GOT3 (cell line): Measurements from ENCODE around the gene RABGGTA.

Experiments
- DNase-seq: peaks from one replicate; lab custom pipeline; 2025; ENCODE audit warnings: mixed read lengths; lab: John Stamatoyannopoulos, UW

Gene RABGGTA

DNA sequence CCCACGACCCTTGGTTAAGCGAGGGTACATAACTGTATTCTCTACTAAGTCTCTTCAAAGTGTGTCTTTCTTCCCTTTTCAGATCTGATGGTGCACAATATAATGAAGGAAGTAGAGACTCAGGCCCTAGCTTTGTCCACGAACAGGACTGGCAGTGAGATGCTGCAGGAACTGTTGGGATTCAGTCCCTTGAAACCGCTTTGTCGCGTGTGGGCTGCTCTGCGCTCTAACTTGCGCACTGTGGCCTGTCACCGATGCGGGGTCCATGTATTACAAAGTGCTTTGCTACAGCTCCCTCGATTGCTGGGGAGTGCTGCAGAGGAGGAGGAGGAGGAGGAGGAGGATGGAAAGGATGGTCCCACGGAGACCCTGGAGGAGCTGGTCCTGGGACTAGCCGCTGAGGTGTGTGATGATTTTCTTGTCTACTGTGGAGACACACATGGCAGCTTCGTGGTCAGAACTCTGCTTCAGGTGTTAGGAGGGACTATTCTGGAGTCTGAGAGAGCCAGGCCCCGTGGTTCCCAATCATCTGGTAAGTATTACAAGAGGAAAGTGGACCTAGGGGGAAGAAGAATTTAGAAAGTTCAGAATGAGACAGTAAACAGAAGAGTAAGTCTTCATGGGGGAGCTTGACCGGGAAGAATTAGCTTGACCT is 29.1 kb upstream of the RABGGTA start:
- DNase-seq, result no peak

DNA sequence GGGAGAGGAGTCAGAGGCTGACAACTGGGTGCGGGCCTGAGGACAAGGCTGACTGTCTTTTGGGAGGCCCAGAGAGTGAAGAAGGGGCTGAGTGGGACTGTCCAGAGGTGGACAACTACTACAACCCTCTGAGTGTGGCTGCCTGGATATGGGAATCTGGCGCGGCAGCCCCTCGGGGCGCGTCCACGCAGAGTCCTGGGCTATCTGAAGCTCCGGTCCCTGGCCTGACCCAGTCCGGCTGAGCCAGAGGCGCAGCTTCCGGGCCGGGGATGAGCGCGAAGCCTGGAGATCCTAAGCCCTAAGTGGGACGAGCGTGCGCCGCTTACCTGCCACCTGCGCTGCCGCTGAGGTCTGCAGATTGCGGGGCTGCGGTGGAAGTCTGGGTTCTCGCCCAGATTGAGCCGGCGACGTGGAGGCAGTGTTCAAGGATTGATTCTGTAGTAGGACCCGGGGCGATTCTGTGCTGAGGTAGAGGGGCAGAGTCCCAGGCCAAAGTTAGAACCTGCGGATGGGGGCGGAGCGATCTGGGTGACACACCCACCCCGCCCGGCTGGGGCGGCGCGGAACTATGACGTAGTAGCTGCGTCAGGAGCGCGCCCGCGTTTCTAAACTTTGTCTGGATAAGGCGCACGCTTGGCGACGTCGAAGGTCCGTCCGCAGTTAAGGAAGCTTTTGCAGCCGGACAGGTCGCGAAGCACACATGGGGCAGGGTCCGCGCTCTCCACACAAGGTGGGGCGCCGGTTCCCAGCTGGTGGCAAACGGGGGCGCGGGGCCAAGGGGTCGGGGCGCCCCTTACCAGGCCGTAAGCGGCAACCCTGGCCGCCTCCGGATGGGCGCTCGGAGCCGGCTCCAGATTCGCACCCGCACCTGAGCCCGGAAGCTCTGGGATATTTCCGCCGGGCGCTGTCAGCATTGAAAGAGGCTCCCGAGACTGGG is 28.1 kb upstream of the RABGGTA start, which contains the start of the genes DHRS1 and NOP9:
Gene DHRS1, minus strand, starts transcription at position 526 of the 937 bp plus-strand sequence. CDS start 674 bp downstream, outside the sequence.
Gene NOP9, plus strand, starts transcription at position 596 of the 937 bp plus-strand sequence. Its CDS starts 105 bp downstream, at position 701.
- peak; percentile 14 for DNase-seq

DNA sequence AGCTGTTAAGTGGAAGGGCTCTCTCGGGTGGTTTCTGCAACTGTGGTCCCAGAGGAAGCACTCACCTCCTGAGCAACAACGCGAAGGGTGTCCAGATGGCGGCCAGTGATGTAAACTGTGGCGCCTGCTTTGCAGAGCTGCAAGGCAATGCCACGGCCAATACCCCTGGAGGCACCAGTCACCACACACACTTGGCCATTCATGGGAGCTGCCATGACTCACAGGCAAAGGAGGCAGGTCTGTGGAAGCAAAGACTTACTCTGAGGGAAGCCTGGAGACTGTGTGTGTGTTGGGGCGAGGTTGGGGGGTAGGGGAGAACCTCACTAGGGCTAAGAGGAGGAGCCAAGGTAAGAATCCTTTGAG is 27.5 kb upstream of the RABGGTA start:
- DNase-seq, result no peak

DNA sequence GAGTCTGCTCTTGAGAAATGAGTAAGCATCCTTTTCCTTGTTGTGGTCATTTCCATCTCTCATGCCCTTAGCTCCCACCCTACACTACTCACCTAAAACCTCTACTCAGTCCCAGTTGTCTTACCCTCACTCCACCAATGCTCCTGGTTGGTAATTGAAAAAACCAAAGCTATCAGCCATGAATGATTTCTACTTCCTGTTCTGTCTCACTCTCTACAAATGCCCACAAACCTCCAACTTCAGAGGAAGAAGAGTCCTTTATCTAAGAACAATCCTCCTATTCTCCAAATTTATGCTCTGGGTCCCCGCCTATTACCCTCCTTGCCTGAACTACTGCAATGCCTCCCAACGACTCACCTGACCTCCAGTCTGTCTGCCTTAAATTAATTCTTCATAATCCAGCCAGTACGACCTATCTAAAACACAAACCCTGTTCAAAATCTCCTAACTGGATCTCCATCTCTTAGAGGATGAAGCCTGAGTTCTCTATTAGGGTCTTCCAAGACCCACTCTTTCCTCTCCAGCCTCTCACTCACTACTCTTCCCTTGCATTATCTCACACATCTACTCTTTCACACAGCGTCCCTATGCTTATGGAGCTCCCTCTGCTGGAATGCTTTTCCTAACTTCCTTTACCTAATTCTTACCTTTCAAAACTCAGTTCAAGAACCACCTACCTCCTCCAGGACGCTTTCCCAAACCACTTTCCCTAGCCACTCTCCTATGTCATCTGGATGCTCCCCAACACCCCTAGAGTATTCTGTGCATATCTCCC is 26.0 kb upstream of the RABGGTA start:
- no peak for DNase-seq

DNA sequence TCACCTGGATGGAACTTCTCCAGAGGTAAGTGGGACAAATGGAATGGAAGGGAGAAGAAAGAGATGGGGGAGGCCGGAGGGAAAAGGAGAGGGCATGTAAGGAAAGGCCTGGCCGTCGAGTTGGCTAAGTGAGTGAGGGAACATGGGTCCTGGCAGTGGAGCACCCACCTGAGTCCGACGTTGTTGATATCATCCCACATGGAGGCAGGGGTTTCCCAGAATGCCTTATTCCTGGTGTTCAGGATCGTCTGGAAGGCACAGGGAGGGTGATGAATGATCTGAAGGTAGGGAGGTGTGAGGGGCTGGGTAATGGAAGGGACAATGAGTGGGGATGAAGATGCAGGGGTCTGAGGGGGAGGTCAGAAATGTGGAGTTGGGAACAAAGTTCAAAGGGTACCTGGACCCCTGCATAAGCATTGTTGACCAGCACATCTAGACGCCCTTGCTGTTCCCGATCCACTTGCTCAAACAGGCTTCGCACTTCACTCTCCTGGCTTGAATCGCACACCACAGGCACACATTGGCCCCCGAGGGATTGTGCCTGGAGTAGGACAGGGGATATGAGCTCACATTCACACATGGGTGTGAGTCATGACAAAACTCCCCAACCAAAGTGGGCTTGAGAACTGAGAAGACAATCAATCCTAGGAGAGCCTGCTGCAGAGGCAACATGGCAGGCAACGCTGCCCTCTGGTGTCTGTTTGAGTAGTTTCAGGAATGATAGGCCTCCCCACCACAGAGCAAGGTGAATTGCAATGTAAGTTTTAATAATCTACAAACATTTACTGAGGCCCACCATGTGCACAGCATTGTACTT is 25.2 kb upstream of the RABGGTA start:
- no peak for DNase-seq

DNA sequence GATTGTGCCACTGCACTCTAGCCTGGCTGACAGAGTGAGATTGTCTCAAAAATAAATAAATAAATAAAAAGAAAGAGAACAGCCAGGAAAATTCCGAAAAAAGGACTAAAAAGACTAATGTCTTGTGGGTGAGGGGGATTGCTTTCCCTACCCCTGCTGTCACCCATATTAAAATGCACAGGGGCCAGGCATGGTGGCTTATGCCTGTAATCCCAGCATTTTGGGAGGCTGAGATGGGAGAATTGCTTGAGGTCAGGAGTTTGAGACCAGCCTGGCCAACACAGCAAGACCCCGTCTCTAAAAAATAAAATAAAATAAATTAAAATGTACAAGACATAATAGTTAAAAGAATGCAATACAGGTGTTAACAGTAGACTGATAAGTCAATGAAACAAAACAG is 22.1 kb upstream of the RABGGTA start:
- DNase-seq, result no peak

DNA sequence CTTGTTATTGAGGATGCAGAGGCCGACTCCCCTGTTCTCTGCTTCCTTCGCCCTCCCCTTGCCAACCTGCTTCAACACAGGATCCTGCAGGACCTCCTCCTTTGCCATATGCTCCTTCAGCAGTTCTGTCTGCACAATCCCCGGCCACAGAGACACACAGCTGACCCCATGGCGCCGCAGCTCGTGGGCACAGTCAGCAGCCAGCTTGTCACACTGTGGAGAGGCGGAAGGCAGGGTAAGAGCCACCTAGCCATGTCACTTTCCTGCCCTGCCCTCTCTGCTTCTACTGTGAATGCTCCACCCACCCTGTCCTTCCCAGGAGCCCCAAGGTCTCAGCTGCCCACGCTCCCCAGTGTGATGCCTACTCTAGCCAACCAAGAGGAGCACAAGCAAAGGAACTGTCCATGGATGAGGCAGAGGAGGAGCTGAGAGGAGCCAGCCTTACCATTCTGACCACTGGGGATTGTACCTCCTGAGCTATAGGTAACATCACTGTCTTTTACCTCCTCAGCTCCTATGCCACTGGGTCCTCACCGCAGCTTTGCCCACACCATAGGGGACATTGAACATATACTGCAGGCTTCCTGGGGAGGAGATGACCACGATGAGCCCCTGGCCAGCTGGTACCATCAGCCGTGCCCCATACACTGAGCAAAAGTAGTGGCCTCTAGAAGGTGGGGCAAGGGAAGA is 20.9 kb upstream of the RABGGTA start:
- no peak for DNase-seq

DNA sequence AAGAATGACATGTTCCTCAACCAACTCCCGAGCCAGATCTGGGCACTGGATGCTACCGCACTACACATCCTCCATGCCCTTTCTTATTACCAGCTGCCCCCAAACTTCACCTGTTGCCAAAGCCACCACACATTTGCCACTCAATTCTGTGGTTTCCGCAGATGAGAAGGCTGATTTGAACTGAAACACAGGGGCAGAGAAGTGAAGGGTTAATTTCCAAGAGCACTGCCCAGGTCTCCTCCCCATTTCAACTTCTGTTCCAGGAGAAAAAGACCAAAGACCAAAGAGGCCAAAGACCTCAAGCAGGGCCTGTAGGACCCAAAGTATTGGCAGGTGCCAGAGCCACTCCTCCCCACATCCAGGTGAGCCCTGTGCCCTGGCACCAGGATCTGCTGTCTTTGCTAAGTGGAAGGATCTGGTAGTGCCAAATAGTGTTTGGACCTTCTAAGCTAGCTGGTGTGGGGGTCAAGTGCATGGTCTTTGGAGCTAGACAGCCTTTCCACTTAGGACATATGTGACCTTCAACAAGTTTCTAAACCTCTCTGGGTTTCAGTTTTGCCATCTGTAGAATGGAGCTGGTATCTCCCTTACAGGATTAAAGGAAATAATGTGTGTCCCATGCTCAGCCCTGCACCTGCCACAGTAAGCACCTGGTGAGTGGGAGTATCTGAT is 20.2 kb upstream of the RABGGTA start:
- DNase-seq, result no peak

DNA sequence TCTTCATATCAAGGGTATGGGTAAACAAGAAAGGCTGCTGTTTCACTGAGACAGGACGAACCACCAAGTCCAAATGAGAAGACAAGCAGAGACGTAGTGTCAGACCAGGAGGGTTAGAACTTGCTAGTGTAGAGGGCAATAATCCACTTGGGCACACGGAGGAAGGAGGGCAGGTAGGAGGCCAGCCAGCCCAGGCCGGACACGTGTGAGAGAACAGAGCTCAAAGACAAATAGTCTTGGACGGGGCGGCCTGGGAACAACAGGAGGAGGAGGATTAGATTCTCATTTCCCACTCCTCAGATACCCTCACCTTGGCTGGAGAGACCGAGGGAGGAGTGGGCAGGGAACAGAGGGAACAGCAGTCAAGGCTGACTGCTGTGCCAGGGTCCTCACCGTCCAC is 19.3 kb upstream of the RABGGTA start:
- DNase-seq, result no peak

DNA sequence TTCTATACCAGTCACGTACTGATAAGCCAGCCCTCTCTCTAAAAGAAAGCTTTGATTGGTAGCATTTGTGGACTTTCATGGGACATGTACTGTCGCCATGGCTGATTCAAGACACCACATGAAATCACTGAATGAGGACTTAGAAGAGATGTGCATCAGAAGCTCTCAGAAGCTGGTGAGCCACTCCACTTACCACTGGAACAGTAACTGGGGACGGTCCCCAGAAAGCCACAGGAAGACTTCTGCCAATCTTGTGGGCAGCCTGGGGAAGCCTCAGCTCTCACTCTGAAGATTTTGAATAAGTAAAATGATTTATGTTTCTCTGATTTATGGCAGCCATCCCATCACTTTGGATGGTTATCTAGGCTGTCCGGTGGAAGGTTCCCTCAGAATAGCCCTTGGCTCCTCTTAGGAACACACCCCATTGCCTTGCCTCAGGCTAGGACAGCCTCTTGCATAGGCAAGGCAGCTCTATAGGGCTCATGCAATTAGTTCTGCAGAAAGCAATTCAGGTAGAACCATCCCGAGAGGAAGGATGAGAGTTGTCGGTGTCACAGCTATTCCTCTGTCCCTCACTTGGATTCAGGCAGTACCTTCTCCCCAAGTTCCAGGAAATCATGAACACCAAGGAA is 18.4 kb upstream of the RABGGTA start:
- DNase-seq, result no peak

DNA sequence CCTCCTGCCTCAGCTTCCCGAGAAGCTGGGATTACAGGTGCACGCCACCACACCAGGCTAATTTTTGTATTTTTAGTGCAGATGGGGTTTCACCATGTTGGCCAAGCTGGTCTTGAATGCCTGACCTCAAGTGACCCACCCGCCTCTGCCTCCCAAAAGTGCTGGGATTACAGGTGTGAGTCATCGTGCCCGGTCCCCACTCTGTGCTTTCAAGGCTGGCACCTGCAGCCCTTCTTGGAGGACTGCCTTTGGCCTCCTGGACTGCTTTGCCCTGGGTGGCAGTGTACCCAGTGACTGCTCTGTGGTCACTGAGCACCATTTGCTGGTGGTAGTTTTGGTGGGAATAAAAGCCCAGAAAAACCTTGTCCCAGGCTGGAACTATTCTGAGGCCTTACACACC is 15.6 kb upstream of the RABGGTA start:
- no peak for DNase-seq

DNA sequence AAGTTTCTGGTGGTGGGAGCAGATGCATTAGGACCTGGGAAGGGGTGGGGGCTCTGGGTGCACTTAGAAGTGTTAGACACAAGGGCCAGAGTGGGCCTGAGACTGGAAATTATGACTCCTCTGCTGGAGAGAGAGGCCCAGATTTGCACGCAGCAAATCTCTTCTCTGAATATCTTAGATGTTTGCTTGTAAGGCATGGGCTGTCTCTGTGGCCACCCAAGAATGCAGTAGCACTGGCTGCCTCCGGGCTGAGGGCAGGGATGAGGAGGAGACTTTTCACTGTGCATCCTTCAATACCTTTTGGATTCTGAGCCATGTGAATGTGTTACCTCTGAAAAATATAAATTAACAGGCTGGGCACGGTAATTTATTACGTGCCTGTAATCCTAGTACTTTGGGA is 14.0 kb upstream of the RABGGTA start:
- no peak for DNase-seq

DNA sequence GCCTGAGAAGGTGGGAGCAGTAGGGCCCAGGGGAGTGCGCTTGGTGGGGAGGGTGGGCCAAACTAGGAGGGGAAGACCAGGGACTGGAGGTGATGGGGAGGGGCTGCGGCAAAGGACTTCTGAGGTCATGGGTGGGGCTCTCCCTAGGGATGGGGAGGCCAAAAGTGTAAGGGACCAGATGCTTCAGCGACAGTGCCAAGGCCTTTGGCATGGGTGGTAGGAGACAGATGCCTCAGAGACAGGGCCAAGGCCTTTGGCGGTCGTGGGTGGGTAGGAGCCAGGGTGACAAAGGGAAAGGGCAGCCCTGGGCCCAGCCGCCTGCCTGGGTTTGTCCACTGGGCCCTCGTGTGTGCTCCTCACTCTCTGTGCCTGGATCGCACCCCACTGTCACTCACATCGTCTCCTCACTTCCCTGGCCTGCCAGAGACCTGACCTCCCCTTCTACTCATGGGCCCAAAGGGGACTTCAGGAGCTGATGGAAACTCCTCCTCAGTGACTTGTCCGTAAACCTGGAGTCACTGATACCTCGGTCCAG is 13.2 kb upstream of the RABGGTA start:
- no peak for DNase-seq

DNA sequence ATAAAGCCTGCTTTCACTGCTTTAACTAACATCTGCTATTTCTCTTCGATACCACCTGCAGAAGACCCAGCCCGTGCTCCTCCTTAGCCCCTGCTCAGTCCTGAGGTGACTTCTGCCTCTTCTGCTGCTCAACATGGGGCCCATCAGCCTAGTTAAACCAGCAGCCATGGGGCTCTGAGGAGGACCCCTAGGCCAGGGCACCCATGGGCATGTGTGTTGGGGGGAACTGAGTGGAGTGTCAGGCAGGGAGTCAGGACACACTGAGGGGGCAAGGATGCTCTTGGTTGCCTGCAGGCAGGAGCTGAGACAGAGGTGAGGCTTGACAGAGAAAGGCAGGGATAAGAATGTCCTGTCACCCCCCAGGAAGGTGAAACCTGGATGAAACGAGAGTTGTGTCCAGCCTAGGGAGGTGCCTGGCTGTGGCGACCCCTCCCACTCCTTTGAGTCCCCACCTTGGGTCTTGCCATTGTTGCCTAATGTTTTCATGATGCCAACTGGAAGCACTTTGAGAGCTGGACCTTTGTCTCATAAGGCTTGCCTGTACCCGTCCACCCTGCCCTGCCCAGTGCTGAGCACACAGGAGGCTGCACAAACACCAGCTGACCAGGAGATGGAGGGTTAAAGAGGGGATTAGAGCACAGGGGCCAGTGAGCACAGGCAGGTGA is 12.5 kb upstream of the RABGGTA start:
- DNase-seq, result no peak

DNA sequence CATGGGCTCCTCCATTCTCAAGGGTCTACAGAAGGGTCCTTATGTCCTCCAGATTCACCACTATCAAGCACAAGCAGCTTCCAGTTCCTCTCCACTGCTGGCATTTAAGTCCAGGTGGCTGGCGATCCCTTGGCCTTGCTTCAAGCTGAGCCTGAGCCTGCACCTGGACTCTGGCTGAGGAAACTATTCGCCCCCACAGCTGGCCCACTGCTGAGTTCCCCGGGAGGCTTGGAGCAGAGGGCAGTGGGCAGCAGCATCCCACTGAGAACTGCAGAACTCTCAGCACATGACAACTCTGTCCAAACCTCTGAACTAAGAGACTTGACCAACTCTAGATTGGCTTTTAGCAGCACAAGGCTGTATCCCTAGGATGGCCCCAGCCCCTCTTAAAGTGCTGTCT is 11.3 kb upstream of the RABGGTA start:
- no peak for DNase-seq

DNA sequence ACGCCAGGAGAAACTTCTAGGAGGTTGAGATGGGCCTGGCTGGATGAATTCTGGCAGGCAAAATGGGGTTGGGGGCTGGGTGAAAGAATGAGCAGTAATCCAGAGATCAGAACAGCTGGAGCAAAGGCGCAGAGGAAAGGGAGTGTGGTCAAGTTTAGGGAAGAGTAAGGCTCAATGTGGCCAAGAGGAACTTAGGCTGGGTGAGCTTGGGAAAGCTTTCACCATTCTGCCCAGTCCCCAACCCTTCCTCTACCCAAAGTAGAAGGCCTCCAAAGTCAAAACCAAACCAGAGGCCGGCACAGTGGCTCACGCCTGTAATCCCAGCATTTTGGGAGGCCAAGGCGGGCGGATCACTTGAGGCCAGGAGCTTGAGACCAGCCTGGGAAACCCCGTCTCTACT is 10.2 kb upstream of the RABGGTA start:
- no peak for DNase-seq

DNA sequence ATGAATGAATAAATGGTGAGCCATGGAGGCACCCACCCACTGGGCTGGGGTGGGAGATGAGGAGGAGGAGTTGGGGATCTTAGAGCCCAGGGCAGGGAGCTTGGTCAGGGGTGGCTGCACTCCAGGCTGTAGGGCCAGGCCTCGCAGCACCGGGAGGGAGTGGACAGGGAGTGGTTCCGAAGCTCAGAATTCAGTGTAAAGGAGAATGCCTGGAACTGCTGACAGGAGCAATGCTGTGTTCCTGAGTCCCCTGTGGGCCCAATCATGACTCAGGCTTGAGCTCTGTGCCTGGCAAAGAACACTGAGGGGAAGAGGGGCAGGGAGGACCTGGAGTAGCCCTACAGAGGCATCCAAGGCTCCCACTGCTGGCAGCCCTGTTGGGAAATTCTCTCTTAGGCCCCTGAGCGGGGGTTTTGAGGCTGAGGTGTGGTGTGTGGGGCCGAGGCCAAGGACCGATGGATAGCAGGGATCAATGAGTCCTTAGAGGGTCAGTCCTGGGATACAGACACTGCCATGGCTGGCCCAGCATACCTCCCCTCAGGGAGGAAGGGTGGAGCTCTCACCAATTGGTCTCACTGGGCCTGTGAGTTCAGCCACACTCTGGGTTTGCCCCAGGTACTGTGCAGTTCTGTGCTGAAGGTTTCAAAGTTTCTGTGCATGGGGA is 9.5 kb upstream of the RABGGTA start:
- DNase-seq, result no peak
